ENCODE measurements around the gene TOR1B.

GRCh38 chr9:129812385-129812784 is 9.4 kb downstream of the TOR1B start:
- TF ChIP-seq CTCF (IDR thresholded peaks at IDR 0.05) (no peak), POLR2A (IDR thresholded peaks at IDR 0.05) (no peak)
